Measurements from ENCODE around the gene GRM3. TPM values are rescaled to one million over a fixed set of nuclear protein-coding genes. Genes with fewer than 3 reads are reported as not detected.

GRM3 gene
- total and polyA plus RNA-seq, 2 donors (not counting 3 experiments of a cell fraction or from before 2014, with no cell fraction given), result not detected

- no peak for TF ChIP-seq JUN (IDR thresholded peaks at IDR 0.05; ENCODE audit: borderline replicate concordance, insufficient read depth, insufficient read length, low read depth)
- no peaks in the 10 kb centered on the region for H3K36me3 ChIP-seq (ENCODE audit: control insufficient read depth in 2 of 2, extremely low read depth in 1 of 2, insufficient read depth in 2 of 2, low read length in 2 of 2)
- no peaks in the 10 kb centered on the region for H3K9me3 ChIP-seq (replicated peaks; ENCODE audit: control insufficient read depth, insufficient read depth, low read length)
- H3K9me1 ChIP-seq (replicated peaks; ENCODE audit: control insufficient read depth, extremely low read depth, insufficient read depth, low read length), result no peaks in the 10 kb centered on the region
- H3K9ac ChIP-seq (replicated peaks; ENCODE audit: extremely low read depth, insufficient read depth, low read length), result no peak overlapping the region
- intact Hi-C loops (cut with micrococcal nuclease) (no loop called here), dilution Hi-C loops (cut with MboI; ENCODE audit: extremely low pct_ligation_motif_present, low sequenced_read_pairs) (no loop called here)
- no peak for FAIRE-seq
- CTCF ChIA-PET, result interaction anchor here (1.0 to 1.5 kb wide), 2 partner anchors 9 to 10 kb away, joined by 4 to 5 read pairs; no protein-coding TSS in a partner anchor
- no TSS peak for BruUV-seq (replicated peaks)
- POLR2A ChIA-PET, result no interaction called here
- H3K79me2 ChIP-seq (ENCODE audit: control insufficient read depth, insufficient read depth, low read length), result no peaks in the 10 kb centered on the region
- H3K4me3 ChIP-seq (replicated peaks in 1 of 3; ENCODE audit: insufficient read depth in 1 of 3, low read depth in 1 of 3, low read length in 3 of 3), result no peak overlapping the region
- no peak overlapping the region for H3K4me2 ChIP-seq (ENCODE audit: insufficient read depth, low read length)
- H3K27me3 ChIP-seq (ENCODE audit: control insufficient read depth in 2 of 2, insufficient read depth in 2 of 2, low read length in 2 of 2), result no peaks in the 10 kb centered on the region
- no peaks in the 10 kb centered on the region for H4K20me1 ChIP-seq (replicated peaks; ENCODE audit: control insufficient read depth, extremely low read depth, insufficient read depth, low read length)
- H3K27ac ChIP-seq (ENCODE audit: insufficient read depth, low read depth, low read length), result no peak overlapping the region
- no peak for DNase-seq (ENCODE audit: low read depth, low spot score)
- no peaks in the 10 kb centered on the region for H3K4me1 ChIP-seq (ENCODE audit: control insufficient read depth, extremely low read depth, insufficient read depth, low read length)
- H2AFZ ChIP-seq (ENCODE audit: low read depth, low read length), result no peak overlapping the region
Measured at GRCh38 chr7:86825264-86825663, 181.6 kb downstream of the GRM3 start.

- DNase-seq (ENCODE audit: low read depth, low spot score) (no peak), FAIRE-seq (no peak)
- H3K4me2 ChIP-seq (ENCODE audit: insufficient read depth, low read length), result no peak overlapping the region
- H3K4me1 ChIP-seq (ENCODE audit: control insufficient read depth, extremely low read depth, insufficient read depth, low read length), result no peaks in the 10 kb centered on the region
- intact Hi-C loops (cut with micrococcal nuclease), result no loop called here
- H3K27me3 ChIP-seq (ENCODE audit: control insufficient read depth in 2 of 2, insufficient read depth in 2 of 2, low read length in 2 of 2), result no peaks in the 10 kb centered on the region
- no peak for TF ChIP-seq EZH2 (IDR thresholded peaks at IDR 0.05; ENCODE audit: borderline replicate concordance, low read depth, low read length, severe bottlenecking)
- no peak for TF ChIP-seq FOS (IDR thresholded peaks at IDR 0.05; ENCODE audit: borderline replicate concordance, insufficient read depth, low read length)
- no peak for TF ChIP-seq MYC (IDR thresholded peaks at IDR 0.05; ENCODE audit: low read depth, low read length)
- TF ChIP-seq JUN (IDR thresholded peaks at IDR 0.05; ENCODE audit: borderline replicate concordance, insufficient read depth, insufficient read length, low read depth), result no peak
- no peak for TF ChIP-seq CTCF (IDR thresholded peaks at IDR 0.05; ENCODE audit: extremely low read depth in 1 of 2, insufficient read depth in 1 of 2, low read depth in 1 of 2, low read length in 2 of 2)
- TF ChIP-seq POLR2AphosphoS5 (IDR thresholded peaks at IDR 0.05; ENCODE audit: insufficient read depth, low read depth, low read length), result no peak
- TF ChIP-seq GATA2 (IDR thresholded peaks at IDR 0.05; ENCODE audit: insufficient read depth, insufficient read length, low read depth, low read length), result no peak
- no peak for TF ChIP-seq MAX (IDR thresholded peaks at IDR 0.05; ENCODE audit: insufficient read depth, insufficient read length)
- TF ChIP-seq POLR2A (IDR thresholded peaks at IDR 0.05; ENCODE audit: low read depth, low read length), result no peak
- no peak overlapping the region for H3K27ac ChIP-seq (ENCODE audit: insufficient read depth, low read depth, low read length)
- BruUV-seq (replicated peaks), result no TSS peak
- no peaks in the 10 kb centered on the region for H3K9me1 ChIP-seq (replicated peaks; ENCODE audit: control insufficient read depth, extremely low read depth, insufficient read depth, low read length)
- no peaks in the 10 kb centered on the region for H3K79me2 ChIP-seq (ENCODE audit: control insufficient read depth, insufficient read depth, low read length)
- POLR2A ChIA-PET, result no interaction called here
- H3K9me3 ChIP-seq (replicated peaks; ENCODE audit: control insufficient read depth, insufficient read depth, low read length), result no peaks in the 10 kb centered on the region
- no peak overlapping the region for H3K4me3 ChIP-seq (replicated peaks in 1 of 3; ENCODE audit: insufficient read depth in 1 of 3, low read depth in 1 of 3, low read length in 3 of 3)
- dilution Hi-C loops (cut with MboI; ENCODE audit: extremely low pct_ligation_motif_present, low sequenced_read_pairs), result no loop called here
- no peaks in the 10 kb centered on the region for H3K36me3 ChIP-seq (ENCODE audit: control insufficient read depth in 2 of 2, extremely low read depth in 1 of 2, insufficient read depth in 2 of 2, low read length in 2 of 2)
- H3K9ac ChIP-seq (replicated peaks; ENCODE audit: extremely low read depth, insufficient read depth, low read length), result no peak overlapping the region
- H2AFZ ChIP-seq (ENCODE audit: low read depth, low read length), result no peak overlapping the region
- H4K20me1 ChIP-seq (replicated peaks; ENCODE audit: control insufficient read depth, extremely low read depth, insufficient read depth, low read length), result no peaks in the 10 kb centered on the region
- CTCF ChIA-PET, result no interaction called here
Measured at GRCh38 chr7:86826948-86827347, 183.2 kb downstream of the GRM3 start.
